Measurements from ENCODE around the gene RTL1.

The RTL1 gene

DNA sequence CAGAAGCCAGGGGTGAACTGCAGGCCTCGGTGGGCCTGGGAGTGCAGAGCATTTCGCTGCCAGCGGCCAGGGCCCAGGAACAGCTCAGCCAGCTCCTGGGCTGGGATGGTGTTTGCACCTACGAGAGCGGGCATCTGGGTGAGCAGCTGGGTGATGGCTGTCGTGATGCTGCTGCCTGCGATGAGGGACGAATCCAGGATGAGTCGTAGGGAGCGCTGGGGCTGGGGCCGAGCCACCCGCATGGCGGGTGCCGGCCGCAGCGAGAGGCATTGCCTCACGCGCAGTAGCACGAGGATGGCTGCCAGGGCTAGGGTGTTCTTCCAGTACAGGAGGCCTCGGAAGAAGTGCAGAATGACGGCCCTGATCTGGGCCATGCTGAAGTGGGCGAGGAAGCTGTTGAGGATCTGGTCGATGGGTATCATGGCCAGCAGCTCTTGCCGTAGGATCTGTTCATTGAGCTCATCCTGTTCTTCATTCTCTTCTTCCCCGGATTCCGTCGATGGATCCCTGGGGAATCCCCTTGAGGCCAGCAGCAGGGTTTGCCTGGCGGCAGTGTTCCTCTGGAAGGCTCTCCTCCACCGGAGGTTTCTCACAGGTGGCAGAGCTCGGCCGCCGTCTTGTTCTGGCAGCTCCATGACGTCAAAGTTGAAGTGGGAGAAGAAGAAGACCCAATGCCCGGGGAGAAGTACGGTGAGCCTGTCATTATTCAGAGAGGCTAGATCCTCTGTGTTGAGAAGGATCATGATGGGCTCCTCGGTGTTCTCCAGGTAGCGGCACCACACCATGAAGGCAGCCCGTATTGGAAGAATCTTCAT lies 22.1 kb downstream of the RTL1 start:
- DNase-seq: no peak

DNA sequence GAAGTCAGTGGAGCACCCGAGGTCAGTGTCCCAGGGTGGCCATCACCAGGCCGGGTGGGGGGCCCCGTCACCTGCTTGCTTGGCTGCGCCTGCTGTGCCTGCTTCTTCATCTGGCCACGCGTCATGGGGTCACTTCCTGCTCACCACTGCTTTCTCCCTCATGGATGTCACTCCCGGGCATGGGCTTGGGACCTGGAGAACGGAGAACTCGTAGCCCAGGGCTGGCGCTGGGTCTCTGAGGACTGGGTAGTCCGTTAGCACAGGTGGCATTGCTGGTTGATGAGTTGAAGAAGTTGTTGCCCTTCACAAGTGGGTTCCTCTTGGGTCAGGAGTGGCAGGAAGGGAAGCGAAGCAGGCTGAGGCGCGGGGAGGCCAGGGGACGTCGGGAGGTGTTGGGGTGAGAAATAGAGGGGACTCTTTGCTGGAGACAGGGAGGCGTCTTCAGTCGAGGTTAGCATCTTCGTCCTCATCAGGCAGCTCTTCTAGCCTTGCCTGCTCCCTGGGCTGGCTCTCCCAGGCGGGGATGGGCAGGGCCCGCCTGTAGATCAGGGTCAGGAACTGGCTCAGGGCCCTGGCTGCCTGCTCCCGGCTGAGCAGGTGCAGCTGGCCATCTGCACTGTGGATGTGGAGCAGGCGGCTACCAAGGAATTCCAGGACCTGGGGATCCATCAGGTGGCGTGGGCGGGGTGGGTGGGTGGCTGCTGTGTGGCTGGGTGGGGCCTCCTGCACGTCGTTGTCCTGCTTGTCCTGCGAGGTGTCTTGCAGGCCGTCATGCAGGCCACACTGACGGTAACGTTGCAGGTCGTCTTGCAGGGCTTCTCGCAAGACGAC lies 23.0 kb downstream of the RTL1 start:
- no peak for DNase-seq

DNA sequence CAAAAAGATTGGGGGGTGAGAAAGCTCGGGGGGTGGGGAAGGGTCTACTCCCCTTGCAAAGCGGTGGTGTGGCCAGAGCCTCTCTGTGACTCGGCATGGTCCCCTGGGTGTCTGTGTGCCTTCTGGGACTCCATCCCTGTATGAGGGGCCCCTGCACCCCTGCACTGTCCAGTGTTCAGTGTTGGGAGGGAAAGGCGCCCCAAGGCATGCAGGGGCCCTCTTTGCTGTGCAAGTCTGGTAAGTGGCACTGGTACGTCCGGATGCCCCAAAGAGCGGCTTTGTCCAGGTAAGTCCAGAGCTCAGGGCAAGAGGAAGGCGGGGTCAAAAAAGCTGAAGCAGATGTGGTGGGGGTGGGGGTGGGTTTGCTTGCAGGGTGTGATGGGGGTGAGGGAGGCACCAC lies 23.7 kb downstream of the RTL1 start:
- DNase-seq: no peak

DNA sequence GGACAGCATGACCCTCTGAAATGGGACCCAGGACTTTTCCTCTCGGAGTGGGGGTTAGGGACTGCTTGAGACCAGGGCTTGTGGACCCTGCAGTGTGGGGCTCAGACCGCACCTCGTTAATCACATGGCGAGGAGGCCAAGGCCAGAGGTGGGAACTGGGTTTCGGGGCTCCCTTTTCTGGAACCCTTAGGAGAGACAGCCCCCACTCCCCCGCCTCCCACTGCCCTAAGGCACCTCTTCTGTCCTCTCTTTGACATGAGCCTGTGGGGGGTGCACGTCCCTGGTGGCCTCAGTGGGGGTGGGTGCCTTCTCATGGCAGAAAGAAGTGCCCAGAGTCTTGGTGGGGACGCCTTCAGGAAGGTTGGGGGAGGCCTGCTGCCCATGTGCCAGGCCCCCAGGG lies 24.3 kb downstream of the RTL1 start:
- DNase-seq: no peak

DNA sequence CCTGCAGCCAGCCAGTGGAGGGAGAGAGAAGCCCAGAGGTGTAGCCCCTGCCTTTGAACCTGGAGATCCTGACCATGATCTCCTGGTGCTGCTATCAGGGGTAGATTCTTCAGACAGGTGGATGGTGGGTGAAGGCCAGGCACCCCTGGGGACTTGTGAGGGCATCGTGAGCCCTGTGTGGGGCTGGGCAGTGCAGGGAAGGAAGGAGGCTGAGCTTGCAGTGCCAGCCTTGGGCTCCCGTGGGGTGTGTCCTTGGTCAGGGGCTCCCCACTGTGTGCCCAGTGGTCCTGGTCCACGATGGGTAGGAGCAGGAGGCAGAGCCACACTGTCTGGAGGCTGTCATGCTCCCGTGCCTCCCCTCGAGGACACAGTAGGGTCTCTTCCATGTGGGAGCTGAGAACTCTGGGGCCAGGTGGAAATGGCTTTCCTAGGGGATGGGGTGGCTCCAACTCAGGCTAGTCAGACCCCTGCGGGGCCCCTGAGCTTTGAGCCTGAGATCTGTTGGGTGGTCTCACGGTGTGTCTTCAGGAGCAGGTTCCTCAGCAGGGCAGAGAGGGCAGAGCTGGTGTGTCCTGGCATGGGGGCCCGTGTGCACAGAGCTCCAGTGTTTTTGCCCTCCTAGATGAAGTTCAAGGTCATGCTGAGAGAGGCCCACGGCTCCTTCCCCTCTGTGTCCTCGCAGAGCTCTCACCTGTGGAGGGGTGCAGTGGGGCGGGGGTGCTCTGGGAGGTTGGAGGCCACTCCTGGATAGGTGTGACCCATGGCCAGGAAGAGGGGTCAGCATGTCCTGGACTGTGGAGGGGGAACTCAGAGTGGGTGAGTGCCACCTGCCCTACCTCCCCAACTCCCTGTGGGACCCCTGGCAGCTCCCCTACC lies 25.0 kb downstream of the RTL1 start:
- no peak for DNase-seq

GRCh38 chr14:100875861-100876590 lies 27.5 kb downstream of the RTL1 start:
- DNase-seq: no peak

DNA sequence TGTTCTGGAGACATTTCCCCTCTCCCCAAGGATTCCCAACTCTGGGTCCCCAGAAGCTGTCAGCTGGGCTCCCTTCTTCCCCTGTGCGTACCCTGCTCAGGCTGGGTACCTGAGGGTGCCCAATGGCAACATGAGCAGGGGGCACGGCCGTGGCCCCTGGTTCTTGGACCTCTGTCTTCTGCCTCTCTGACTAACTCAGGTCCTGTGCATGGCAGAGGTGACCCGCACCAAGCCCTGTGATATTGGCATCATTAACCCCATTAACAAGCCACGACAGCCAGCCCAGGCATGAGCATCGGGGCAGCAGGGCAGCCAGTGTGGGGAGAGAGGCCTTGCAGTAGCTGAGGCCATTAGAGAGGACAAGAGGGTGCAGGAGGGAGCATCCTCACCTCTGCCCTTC lies 28.4 kb downstream of the RTL1 start:
- DNase-seq: no peak

GRCh38 chr14:100874411-100875091 lies 29.0 kb downstream of the RTL1 start:
- no peak for DNase-seq

GRCh38 chr14:100874051-100874410 lies 29.5 kb downstream of the RTL1 start:
- no peak for DNase-seq

DNA sequence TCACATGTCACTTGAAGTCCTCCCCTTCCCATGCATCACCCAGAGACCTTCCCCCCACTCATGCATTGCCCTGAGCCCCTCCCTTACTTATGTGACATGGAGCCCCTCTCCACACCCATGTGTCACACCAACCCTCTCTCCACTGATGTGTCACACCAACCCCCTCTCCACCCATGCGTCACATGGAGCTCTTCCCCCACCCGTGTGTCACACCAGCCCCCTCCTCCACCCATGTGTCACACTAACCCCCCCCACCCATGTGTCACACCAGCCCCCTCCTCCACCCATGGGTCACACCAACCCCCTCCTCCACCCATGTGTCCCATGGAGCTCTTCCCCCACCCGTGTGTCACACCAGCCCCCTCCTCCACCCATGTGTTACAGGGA lies 30.4 kb downstream of the RTL1 start:
- DNase-seq: no peak

DNA sequence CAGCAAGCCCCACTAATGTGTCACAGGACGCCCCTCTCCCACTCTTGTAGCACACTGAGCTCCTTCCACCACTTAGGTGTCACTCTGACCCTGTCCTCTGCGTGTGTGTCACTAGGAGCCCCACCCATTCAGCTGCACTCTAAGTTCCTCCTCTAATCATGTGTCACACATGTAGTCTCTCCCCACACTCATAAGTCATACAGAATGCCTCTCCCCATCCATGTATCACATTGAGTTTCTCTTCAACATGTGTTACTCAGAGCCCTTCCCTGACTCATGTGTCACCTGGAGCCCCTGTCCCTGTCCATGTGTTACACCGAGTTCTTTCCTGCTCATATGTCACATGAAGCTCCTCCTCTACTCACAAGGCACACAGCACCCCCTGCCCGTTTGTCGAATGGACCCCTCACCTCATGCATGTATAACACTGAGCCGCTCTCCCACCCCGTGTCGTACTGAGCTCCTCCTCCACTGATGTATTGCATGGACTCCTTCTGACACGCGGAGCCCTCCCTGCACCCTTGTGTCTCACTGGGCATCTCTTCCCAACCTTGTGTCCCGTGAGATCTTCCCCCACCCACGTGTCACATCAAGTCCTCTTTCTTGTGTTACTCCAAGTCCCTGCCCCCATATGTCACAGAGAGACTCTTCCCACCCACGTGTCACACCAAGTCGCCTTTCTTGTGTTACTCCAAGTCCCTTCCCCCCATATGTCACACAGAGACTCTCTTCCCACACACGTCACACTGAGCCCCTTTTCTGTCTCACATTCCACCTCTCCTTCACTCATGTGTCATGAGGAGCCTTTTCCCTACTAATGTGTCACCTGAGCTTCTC lies 31.0 kb downstream of the RTL1 start:
- no peak for DNase-seq

DNA sequence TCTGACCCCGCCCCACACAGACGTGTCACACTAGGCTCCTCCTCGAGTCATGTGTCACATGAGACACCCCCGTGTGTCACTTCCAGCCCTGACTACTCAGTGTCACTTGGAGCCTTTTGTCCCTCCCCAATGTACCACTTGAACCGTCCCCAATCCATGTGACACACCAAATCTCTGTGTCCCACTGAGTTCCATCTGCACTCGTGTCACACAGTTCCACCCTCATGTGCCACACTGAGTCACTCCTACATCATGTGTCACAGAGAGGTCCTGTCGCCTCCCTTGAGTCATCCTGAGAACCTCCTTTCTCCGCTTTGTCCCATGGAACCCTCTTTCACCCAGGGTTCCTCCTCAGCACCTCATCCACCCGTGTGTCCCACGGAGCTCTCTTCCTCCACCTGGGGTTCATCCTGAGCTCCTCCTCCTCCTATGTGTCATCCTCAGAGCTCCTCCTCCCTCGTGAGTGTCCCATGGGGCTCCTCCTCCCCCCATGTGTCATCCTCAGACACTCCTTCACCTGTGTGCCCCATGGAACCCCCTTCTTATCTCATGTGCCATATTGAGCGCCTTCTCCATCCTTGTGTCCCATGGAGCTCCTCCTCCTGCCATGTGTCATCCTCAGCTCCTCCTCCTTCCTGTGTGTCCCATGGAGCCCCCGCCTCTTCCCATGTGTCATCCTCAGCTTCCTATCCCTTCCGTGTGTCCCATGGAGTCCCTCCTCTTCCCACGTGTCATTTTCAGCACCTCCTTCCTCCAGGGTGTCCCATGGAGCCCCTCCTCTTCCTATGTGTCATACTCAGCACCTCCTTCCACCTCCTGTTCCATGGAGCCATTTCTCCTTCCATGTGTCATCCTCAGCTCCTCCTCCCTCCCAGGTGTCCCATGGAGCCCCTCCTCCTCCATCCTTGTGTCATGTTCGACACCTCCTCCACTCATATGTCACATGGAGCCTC lies 32.0 kb downstream of the RTL1 start:
- no peak for DNase-seq

DNA sequence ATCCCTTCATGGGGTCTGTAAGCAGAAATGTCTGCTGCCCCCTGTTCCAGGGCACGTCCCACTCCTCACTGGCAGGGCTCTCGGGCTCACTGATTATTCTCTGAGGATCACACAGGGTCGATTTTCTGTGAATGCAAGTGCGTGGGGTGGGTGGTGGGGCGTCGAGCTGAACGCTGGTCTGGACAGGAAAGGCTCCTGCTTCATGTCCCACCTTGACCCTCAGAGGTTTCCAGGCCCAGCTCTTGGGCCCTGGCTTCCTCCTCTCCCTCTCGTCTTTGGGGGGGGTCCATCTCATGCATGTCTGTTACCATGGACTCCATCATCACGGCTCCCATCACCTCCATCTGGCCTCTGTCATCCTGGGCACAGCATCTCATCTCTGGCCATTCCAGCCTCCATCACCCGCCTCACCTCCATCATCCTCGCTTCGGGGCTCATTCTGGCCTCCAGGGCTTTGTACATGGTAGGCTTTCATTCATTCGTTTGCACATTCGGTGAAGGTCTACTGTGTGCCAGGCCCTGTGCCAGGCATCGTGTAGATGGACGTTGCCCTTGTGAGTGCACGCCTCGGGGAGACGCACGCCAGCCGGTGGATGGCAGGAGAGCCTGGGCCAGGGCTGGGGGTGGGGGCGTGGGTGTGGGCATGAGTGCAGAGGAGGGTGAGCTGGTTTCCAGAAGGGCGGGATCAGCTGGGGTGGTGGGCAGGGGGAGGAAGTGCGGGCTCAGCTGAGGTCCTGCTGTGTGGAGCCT lies 34.7 kb downstream of the RTL1 start:
- DNase-seq: no peak

DNA sequence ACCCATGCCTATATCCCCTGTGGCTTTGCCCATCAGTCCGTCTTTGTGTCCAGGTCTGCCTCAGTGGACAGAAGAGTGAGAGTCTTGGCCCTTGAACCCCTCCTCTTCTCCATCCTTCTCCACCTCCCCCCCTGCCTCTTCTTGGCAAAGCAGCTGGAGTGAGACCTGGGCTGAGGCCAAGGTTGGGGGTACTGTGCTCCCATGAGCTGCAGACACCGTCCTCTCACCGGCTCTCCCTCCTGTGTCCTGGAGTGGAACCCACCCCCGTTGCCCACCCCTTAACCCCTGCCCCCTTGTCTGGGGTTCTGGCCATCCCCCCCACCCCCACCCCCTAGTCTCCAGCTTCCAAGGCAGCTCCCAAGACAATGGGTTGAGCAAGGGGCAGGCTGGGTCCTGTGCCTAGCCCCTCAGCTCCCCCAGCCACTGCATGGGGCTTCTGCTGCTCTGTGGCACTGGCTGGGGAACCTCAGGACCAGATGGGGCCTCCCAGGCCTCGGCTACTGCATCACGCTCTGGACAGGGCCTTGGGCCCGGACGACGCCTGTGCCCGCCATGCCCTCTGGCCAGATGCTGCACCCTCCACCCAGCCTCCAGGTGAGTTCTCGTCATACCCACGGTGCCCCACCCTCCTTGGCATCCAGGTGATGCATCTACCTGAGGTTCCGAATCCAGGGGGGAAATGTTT lies 35.7 kb downstream of the RTL1 start:
- no peak for DNase-seq

GRCh38 chr14:100866666-100867630 lies 36.6 kb downstream of the RTL1 start:
- no peak for DNase-seq

DNA sequence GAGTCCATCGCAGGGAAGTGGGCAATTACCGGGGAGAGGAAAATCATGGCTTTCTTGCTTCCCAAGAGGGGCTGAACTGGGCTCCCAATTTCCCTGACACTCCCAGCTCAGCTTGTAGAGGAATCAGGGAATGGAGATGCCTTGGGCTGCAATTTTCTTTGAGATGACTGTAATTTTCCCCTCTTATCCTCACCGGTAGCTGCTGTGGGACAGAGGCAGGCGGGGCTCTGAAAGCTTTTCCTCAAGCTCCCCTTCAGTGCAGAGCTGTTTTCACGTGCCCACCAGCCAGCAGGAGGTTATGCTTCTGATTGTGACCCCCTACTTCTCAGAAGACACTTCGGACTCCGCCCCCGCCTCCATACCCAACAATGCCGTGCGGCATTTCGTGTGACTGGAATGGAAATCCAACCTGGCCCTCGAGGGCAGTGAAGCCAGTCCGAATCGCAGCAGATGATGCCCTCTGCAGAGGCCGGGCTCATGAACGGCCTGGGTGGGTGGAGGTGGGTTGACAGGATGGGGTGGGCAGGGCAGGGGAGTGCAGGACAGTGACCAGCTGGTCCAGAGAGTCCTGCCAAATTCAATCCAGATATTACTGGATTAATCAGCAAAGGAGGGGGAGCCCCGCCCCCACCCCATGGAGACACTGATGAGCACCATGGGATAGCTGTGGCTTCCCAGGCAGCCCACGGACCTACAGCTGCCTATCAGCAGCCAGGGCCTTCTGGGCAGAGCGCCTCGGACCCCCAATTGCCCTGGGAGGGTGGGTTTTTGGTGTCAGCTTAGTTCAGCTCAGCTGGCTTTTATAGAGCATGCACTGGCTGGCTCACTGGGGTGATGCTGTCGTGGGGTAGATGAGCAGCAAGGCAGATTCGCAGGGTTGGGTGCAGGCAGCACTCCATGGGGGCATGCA lies 37.6 kb downstream of the RTL1 start:
- no peak for DNase-seq

All from effector CD8-positive, alpha-beta T cell (primary cell).